Osteocyte (in vitro differentiated cells): ENCODE results near the gene BTLA. TPM values are rescaled to one million over a fixed set of nuclear protein-coding genes. Genes with fewer than 3 reads are reported as not detected.
A peak's percentile ranks its signal among the peaks of the same experiment; 100 is the strongest.
"Not testable (repeated sequence)": the region's sequence is repeated elsewhere in the genome, so short reads cannot be mapped to it uniquely, and the experiment has no call there.

Experiments used
- DNase-seq: peaks from one replicate; pipeline ENCODE4 v3.0.0; 2021; ENCODE audit warnings: mixed read lengths; ENCODE audit not compliant: unreplicated experiment; ENCODE audit errors: extremely low spot score
- H3K27ac Mint-ChIP-seq: one replicate; pipeline ENCODE4 v1.8.0; 2021; ENCODE audit warnings: mild to moderate bottlenecking, mixed read lengths; ENCODE audit not compliant: unreplicated experiment
- H3K27me3 Mint-ChIP-seq: one replicate; pipeline ENCODE4 v1.8.0; 2021; ENCODE audit warnings: mixed read lengths; ENCODE audit not compliant: unreplicated experiment
- H3K36me3 Mint-ChIP-seq: one replicate; pipeline ENCODE4 v1.8.0; 2021; ENCODE audit warnings: mixed read lengths; ENCODE audit not compliant: unreplicated experiment
- H3K4me1 Mint-ChIP-seq: one replicate; pipeline ENCODE4 v1.8.0; 2021; ENCODE audit warnings: mixed read lengths; ENCODE audit not compliant: unreplicated experiment
- H3K4me3 Mint-ChIP-seq: one replicate; pipeline ENCODE4 v1.8.0; 2021; ENCODE audit warnings: mild to moderate bottlenecking, moderate library complexity, mixed read lengths; ENCODE audit not compliant: unreplicated experiment
- H3K9me3 Mint-ChIP-seq: one replicate; pipeline ENCODE4 v1.8.0; 2021; ENCODE audit warnings: mixed read lengths; ENCODE audit not compliant: unreplicated experiment
- CTCF ChIP-seq: fragments of 200-600 bp; sonication (generic); IDR thresholded peaks from 2 replicates; pipeline ENCODE4 v1.5.0; 2021; ENCODE audit warnings: antibody characterized with exemption, mild to moderate bottlenecking, moderate library complexity
- total RNA-seq: library from RNA; stranded (reverse); gene quantifications from 2 replicates; pipeline ENCODE4 v1.2.1, GENCODE V29; 2021

BTLA gene
- total RNA-seq, 1 donor from 2014 or later, result not detected

GRCh38 chr3:112530573-112530972 lies 31.3 kb upstream of the BTLA start:
- Mint-ChIP-seq H3K27ac (no peak overlapping the region), H3K27me3 (no peaks in the 10 kb centered on the region), H3K9me3 (no peaks in the 10 kb centered on the region), H3K4me3 (no peak overlapping the region), H3K36me3 (peaks cover 12% of the 10 kb centered on the region), H3K4me1 (no peaks in the 10 kb centered on the region)
- TF ChIP-seq CTCF, result no peak
- DNase-seq, result no peak

- peaks cover 16% of the 10 kb centered on the region for H3K36me3 Mint-ChIP-seq
- H3K27me3 Mint-ChIP-seq, H3K9me3 Mint-ChIP-seq, H3K4me1 Mint-ChIP-seq, H3K27ac Mint-ChIP-seq, DNase-seq, H3K4me3 Mint-ChIP-seq: not testable (repeated sequence)
These were observed 24.9 kb upstream of the BTLA start for GRCh38 chr3:112524127-112524526.

GRCh38 chr3:112519424-112520001 lies 20.2 kb upstream of the BTLA start:
- Mint-ChIP-seq H3K4me3 (no peak overlapping the region), H3K36me3 (peaks cover 11% of the 10 kb centered on the region), H3K9me3 (no peaks in the 10 kb centered on the region), H3K27me3 (no peaks in the 10 kb centered on the region), H3K27ac (no peak overlapping the region), H3K4me1 (no peaks in the 10 kb centered on the region)
- DNase-seq, result no peak
- peak; percentile 81 for TF ChIP-seq CTCF

- not testable (repeated sequence) for H3K9me3 Mint-ChIP-seq, H3K27me3 Mint-ChIP-seq, H3K36me3 Mint-ChIP-seq, H3K4me3 Mint-ChIP-seq, DNase-seq, H3K4me1 Mint-ChIP-seq, H3K27ac Mint-ChIP-seq
These were observed 19.7 kb upstream of the BTLA start for GRCh38 chr3:112518970-112519369.

GRCh38 chr3:112514527-112515128 lies 15.4 kb upstream of the BTLA start:
- peaks cover 7% of the 10 kb centered on the region for H3K9me3 Mint-ChIP-seq
- no peaks in the 10 kb centered on the region for H3K27me3 Mint-ChIP-seq
- peaks cover 2% of the 10 kb centered on the region for H3K36me3 Mint-ChIP-seq
- H3K27ac Mint-ChIP-seq, result no peak overlapping the region
- no peaks in the 10 kb centered on the region for H3K4me1 Mint-ChIP-seq
- no peak for TF ChIP-seq CTCF
- no peak for DNase-seq
- H3K4me3 Mint-ChIP-seq, result no peak overlapping the region

- TF ChIP-seq CTCF, result no peak
- Mint-ChIP-seq H3K9me3 (peaks cover 7% of the 10 kb centered on the region), H3K27ac (no peak overlapping the region), H3K36me3 (peaks cover 2% of the 10 kb centered on the region), H3K4me3 (no peak overlapping the region), H3K4me1 (no peaks in the 10 kb centered on the region), H3K27me3 (peaks cover 9% of the 10 kb centered on the region)
- DNase-seq, result no peak
These were observed 13.0 kb upstream of the BTLA start for GRCh38 chr3:112512320-112512719.
